ENCODE results near the gene CD40LG. TPM values are rescaled to one million over a fixed set of nuclear protein-coding genes. Genes with fewer than 3 reads are reported as not detected.

The CD40LG gene
- total and polyA plus RNA-seq, 10 donors: 1.3 to 8.7 (median 2.4) TPM

DNA sequence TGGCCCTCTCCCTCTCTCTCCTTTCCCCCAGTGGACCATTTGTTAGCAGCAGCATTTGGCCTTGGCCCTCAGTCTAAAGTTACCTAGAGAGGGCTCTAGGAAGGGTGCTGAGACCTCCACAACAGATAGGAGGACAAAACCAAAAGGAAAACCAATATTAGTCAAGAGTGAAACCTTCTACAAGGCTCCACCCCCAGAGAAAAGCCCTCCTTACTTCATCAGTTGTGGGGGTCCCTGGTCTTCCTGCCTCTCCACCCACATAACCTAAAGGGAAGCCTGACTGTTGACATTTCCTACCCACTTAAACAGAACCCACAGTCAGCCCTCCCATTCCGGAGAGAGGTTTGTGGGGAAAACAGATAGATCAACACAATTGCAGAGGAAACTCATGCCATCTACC lies 4.7 kb upstream of the CD40LG start:
- WGBS, 5 donors: 16 to 75% (median 50%) methylated on average over 1 of the region's 1 CpG
- TF ChIP-seq POLR2AphosphoS5 (IDR thresholded peaks at IDR 0.05): no peak
- TF ChIP-seq POLR2A (IDR thresholded peaks at IDR 0.05): no peak
- TF ChIP-seq, protein P1, sequence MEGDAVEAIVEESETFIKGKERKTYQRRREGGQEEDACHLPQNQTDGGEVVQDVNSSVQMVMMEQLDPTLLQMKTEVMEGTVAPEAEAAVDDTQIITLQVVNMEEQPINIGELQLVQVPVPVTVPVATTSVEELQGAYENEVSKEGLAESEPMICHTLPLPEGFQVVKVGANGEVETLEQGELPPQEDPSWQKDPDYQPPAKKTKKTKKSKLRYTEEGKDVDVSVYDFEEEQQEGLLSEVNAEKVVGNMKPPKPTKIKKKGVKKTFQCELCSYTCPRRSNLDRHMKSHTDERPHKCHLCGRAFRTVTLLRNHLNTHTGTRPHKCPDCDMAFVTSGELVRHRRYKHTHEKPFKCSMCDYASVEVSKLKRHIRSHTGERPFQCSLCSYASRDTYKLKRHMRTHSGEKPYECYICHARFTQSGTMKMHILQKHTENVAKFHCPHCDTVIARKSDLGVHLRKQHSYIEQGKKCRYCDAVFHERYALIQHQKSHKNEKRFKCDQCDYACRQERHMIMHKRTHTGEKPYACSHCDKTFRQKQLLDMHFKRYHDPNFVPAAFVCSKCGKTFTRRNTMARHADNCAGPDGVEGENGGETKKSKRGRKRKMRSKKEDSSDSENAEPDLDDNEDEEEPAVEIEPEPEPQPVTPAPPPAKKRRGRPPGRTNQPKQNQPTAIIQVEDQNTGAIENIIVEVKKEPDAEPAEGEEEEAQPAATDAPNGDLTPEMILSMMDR (IDR thresholded peaks at IDR 0.05 in 8 of 11, conservative IDR thresholded peaks at IDR 0.05 in 3 of 11): no peak
- Histone ChIP-seq H3K36me3 (no peaks in the 10 kb centered on the region), H3K9me3 (no peaks in the 10 kb centered on the region), H3K27ac (peak overlapping the region in 3 of 8 donors; percentile 18 to 42 (median 21)), H3K27me3 (replicated peaks in 1 of 7) (no peaks in the 10 kb centered on the region), H3K4me3 (no peak overlapping the region), H3K4me1 (peaks cover 0 to 5% (median 0%) of the 10 kb centered on the region in 6 donors)
- intact Hi-C loops (cut with DNase I; ENCODE audit: low total_unique reads): no loop called here
- DNase-seq: no peak

- Histone ChIP-seq H3K36me3 (no peaks in the 10 kb centered on the region), H3K27ac (peak overlapping the region in 2 of 8 donors; percentile 10 to 29), H3K4me1 (no peaks in the 10 kb centered on the region), H3K4me3 (no peak overlapping the region), H3K9me3 (no peaks in the 10 kb centered on the region), H3K27me3 (replicated peaks in 1 of 7) (no peaks in the 10 kb centered on the region)
- no peak for DNase-seq
- intact Hi-C loops (cut with DNase I; ENCODE audit: low total_unique reads): no loop called here
- 58 to 88% (median 73%) methylated on average over 5 of the region's 5 CpGs for WGBS, 5 donors
- TF ChIP-seq POLR2AphosphoS5 (IDR thresholded peaks at IDR 0.05) (no peak), POLR2A (IDR thresholded peaks at IDR 0.05) (no peak)
- TF ChIP-seq, protein P1 (IDR thresholded peaks at IDR 0.05 in 8 of 11, conservative IDR thresholded peaks at IDR 0.05 in 3 of 11): no peak
Measured at GRCh38 chrX:136646602-136647239, 1.2 kb upstream of the CD40LG start.

- Histone ChIP-seq H3K4me3 (peak overlapping the region in 2 of 8 donors; percentile 20 to 51), H3K27ac (peak overlapping the region in 2 of 8 donors; percentile 37 to 59)
Measured at GRCh38 chrX:136650811-136651210, 2.9 kb downstream of the CD40LG start.

More at GRCh38 chrX:136650811-136651210, 2.9 kb downstream of the CD40LG start:
- intact Hi-C loops (cut with DNase I; ENCODE audit: low total_unique reads): no loop called here
- Histone ChIP-seq H3K27me3 (replicated peaks in 1 of 7) (no peaks in the 10 kb centered on the region), H3K36me3 (no peaks in the 10 kb centered on the region), H3K4me1 (no peaks in the 10 kb centered on the region), H3K9me3 (no peaks in the 10 kb centered on the region)
- DNase-seq: no peak
- 90 to 100% (median 94%) methylated on average over 1 to 3 of the region's 3 CpGs for WGBS, 5 donors
- TF ChIP-seq POLR2A (IDR thresholded peaks at IDR 0.05): no peak
- no peak for TF ChIP-seq POLR2AphosphoS5 (IDR thresholded peaks at IDR 0.05)
- TF ChIP-seq, protein P1 (IDR thresholded peaks at IDR 0.05 in 8 of 11, conservative IDR thresholded peaks at IDR 0.05 in 3 of 11): no peak

Measured in spleen (tissue), 11 donors.